H1 (cell line): ENCODE measurements around the gene SCP2. TPM values are rescaled to one million over a fixed set of nuclear protein-coding genes. Genes with fewer than 3 reads are reported as not detected.

Experiments
- BCL11A ChIP-seq, 2 experiments: IDR thresholded peaks; one replicate each; pipeline ENCODE4 v1.6.1; 2011; ENCODE audit warnings: low read depth in 2 of 2, low read length in 2 of 2, mild to moderate bottlenecking in 2 of 2
- CREB1 ChIP-seq: IDR thresholded peaks from 2 replicates; pipeline ENCODE4 v1.6.1; 2012; ENCODE audit warnings: inconsistent platforms
- HDAC2 ChIP-seq, 2 experiments: fragments of 300-600 bp in 1 of 2; sonication (generic) in 1 of 2; IDR thresholded peaks; 2 replicates each; pipeline ENCODE4 v1.6.1; 2011 to 2012; ENCODE audit warnings: low read depth in 2 of 2, low read length in 2 of 2, mild to moderate bottlenecking in 2 of 2, moderate library complexity in 2 of 2, borderline replicate concordance in 1 of 2, inconsistent platforms in 1 of 2
- KDM4A ChIP-seq: IDR thresholded peaks from one replicate; pipeline ENCODE4 v1.7.1; 2012; ENCODE audit warnings: low read depth, mild to moderate bottlenecking, moderate library complexity, low read length, inconsistent platforms; ENCODE audit not compliant: severe bottlenecking
- ZNF274 ChIP-seq: IDR thresholded peaks from 2 replicates; pipeline ENCODE4 v1.7.0; 2012; ENCODE audit warnings: low read length, borderline replicate concordance; ENCODE audit errors: extremely low read depth
- polyA plus RNA-seq, 7 experiments: library from polyadenylated mRNA; depleted of rRNA in 3 of 7; stranded (reverse) in 5 of 7; unstranded in 2 of 7; fragments of >200 nt in 5 of 7; fragments of 200-250 nt in 2 of 7; gene quantifications; 1 replicate in 5 of 7; 2 replicates in 1 of 7; 4 replicates in 1 of 7; pipeline versions ENCODE4 v1.2.1 to v1.2.3, GENCODE V29; 2011 to 2013; ENCODE audit warnings: missing spikeins in 2 of 7, mixed read lengths in 2 of 7
- total RNA-seq: library from RNA; stranded (reverse); fragmentation: NEBNext Ultra II Directional; extraction: Animal tissue kit (Norgen Biotek cat#: 25700); gene quantifications from 2 replicates; pipeline ENCODE4 v1.2.1, GENCODE V29; 2021
- TF ChIP-seq, protein P1 (sequence below): IDR thresholded peaks from 2 replicates; pipeline ENCODE4 v1.6.1; 2012; ENCODE audit warnings: inconsistent platforms

Gene SCP2
- total and polyA plus RNA-seq, 2 of the 8 experiments (the other 6 are each of a cell fraction or from before 2014, with no cell fraction given): 20.9 to 54.3 TPM

DNA sequence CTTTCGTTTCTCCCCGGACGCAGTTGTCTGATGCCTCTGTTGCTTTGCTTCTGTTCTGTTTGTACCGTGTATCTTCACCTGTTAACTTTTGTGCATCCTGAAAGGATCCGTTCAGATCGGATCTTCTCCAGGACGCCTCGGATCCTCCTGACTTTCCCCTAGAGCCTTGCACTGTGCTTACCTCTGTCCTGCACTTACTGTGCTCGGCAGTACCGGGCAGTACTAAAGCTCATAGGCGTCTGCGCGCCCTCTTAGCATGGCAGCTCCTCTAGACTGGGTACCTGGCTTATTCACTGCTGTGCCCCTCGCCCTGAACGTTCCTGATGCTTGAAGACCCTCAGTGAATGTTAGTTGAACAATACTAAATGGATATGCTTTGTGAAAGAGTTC lies 934 bp downstream of the SCP2 start (continued):
- no peak for TF ChIP-seq KDM4A
- TF ChIP-seq ZNF274: no peak
- TF ChIP-seq, protein P1, sequence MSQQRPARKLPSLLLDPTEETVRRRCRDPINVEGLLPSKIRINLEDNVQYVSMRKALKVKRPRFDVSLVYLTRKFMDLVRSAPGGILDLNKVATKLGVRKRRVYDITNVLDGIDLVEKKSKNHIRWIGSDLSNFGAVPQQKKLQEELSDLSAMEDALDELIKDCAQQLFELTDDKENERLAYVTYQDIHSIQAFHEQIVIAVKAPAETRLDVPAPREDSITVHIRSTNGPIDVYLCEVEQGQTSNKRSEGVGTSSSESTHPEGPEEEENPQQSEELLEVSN: no peak
- TF ChIP-seq BCL11A (IDR thresholded peaks at IDR 0.05; ENCODE audit: low read depth in 2 of 2, low read length in 2 of 2): no peak
- TF ChIP-seq HDAC2 (IDR thresholded peaks at IDR 0.05; ENCODE audit: borderline replicate concordance in 1 of 2, low read depth in 2 of 2, low read length in 2 of 2): no peak
- TF ChIP-seq CREB1: no peak
- TF ChIP-seq, all 59 proteins: peak for 2
